ENCODE measurements around the gene LDLRAD2.

The LDLRAD2 gene

GRCh38 chr1:21872445-21873079 is 60.5 kb downstream of the LDLRAD2 start:
- no peak overlapping the region for H3K4me3 ChIP-seq (ENCODE audit: low read depth, low read length)
- no peak for DNase-seq (ENCODE audit: low read depth)

GRCh38 chr1:21873174-21873573 is 61.1 kb downstream of the LDLRAD2 start:
- H3K4me3 ChIP-seq (ENCODE audit: low read depth, low read length), result no peak overlapping the region
- no peak for DNase-seq (ENCODE audit: low read depth)

GRCh38 chr1:21873761-21874160 is 61.7 kb downstream of the LDLRAD2 start:
- H3K4me3 ChIP-seq (ENCODE audit: low read depth, low read length), result no peak overlapping the region
- no peak for DNase-seq (ENCODE audit: low read depth)

GRCh38 chr1:21874328-21874727 is 62.3 kb downstream of the LDLRAD2 start:
- H3K4me3 ChIP-seq (ENCODE audit: low read depth, low read length), result no peak overlapping the region
- DNase-seq (ENCODE audit: low read depth), result no peak
